GM12873 (cell line): ENCODE results near the gene FOXN3.

Experiments
- CTCF ChIP-seq: IDR thresholded peaks from 2 replicates; pipeline ENCODE4 v1.5.1; 2012; ENCODE audit warnings: low read depth, mild to moderate bottlenecking, moderate library complexity, low read length, control low read depth; ENCODE audit not compliant: insufficient read depth; ENCODE audit errors: missing control alignments

The FOXN3 gene

GRCh38 chr14:89186856-89187376 is 230.1 kb downstream of the FOXN3 start:
- TF ChIP-seq CTCF, result no peak

- no peak for TF ChIP-seq CTCF
These were observed 230.8 kb downstream of the FOXN3 start for GRCh38 chr14:89185919-89186855.

- TF ChIP-seq CTCF, result no peak
These were observed 232.1 kb downstream of the FOXN3 start for GRCh38 chr14:89184952-89185351.

GRCh38 chr14:89182326-89182725 is 234.7 kb downstream of the FOXN3 start:
- no peak for TF ChIP-seq CTCF

- TF ChIP-seq CTCF, result no peak
These were observed 236.5 kb downstream of the FOXN3 start for GRCh38 chr14:89180546-89180945.

GRCh38 chr14:89179891-89180404 is 237.1 kb downstream of the FOXN3 start:
- TF ChIP-seq CTCF, result no peak

GRCh38 chr14:89178800-89179535 is 238.1 kb downstream of the FOXN3 start:
- TF ChIP-seq CTCF, result no peak
